Neural cell (in vitro differentiated cells): ENCODE results near the gene CLDN7. TPM values are rescaled to one million over a fixed set of nuclear protein-coding genes. Genes with fewer than 3 reads are reported as not detected.

Source experiments
- H2AFZ ChIP-seq: fragments of 200-600, 300-800 bp; sonication (generic), shearing (Covaris generic); 2 replicates; pipeline ENCODE4 v1.6.0; 2014; ENCODE audit warnings: low read depth, mild to moderate bottlenecking, antibody characterized with exemption, low read length, moderate library complexity
- H3F3A ChIP-seq: fragments of 200-600 bp; shearing (Covaris generic); 2 replicates; pipeline ENCODE4 v1.6.1; 2016; ENCODE audit warnings: mild to moderate bottlenecking, moderate library complexity, mixed read lengths, antibody characterized with exemption, low read length; ENCODE audit not compliant: insufficient read depth, poor library complexity, severe bottlenecking
- H3K27ac ChIP-seq: fragments of 200-600, 300-800 bp; sonication (generic), shearing (Covaris generic); 2 replicates; pipeline ENCODE4 v1.5.1; 2014; ENCODE audit warnings: mild to moderate bottlenecking, low read length, moderate library complexity
- H3K27me3 ChIP-seq: fragments of 300-800, 200-600 bp; sonication (generic), shearing (Covaris generic); 2 replicates; pipeline ENCODE4 v1.6.0; 2014; ENCODE audit warnings: mild to moderate bottlenecking, low read depth, low read length, moderate library complexity; ENCODE audit not compliant: insufficient read depth
- H3K36me3 ChIP-seq: fragments of 300-800, 200-600 bp; sonication (generic), shearing (Covaris generic); 2 replicates; pipeline ENCODE4 v1.5.1; 2014; ENCODE audit warnings: mild to moderate bottlenecking, antibody characterized with exemption, low read length, moderate library complexity; ENCODE audit not compliant: insufficient read depth
- H3K4me2 ChIP-seq: fragments of 300-800, 200-600 bp; sonication (generic), shearing (Covaris generic); 2 replicates; pipeline ENCODE4 v1.6.0; 2014; ENCODE audit warnings: mild to moderate bottlenecking, low read length
- H3K4me3 ChIP-seq: fragments of 300-800, 200-600 bp; sonication (generic), shearing (Covaris generic); 2 replicates; pipeline ENCODE4 v1.5.1; 2014; ENCODE audit warnings: mild to moderate bottlenecking, low read length, moderate library complexity
- H3K79me2 ChIP-seq: fragments of 200-600 bp; shearing (Covaris generic); replicated peaks from 2 replicates; pipeline ENCODE4 v1.6.0; 2014; ENCODE audit warnings: mild to moderate bottlenecking, low read length, moderate library complexity; ENCODE audit not compliant: insufficient read depth
- H3K9ac ChIP-seq: fragments of 300-800, 200-600 bp; sonication (generic), shearing (Covaris generic); 2 replicates; pipeline ENCODE4 v1.6.1; 2016; ENCODE audit warnings: mild to moderate bottlenecking, low read length, mixed read lengths
- H3K9me2 ChIP-seq: fragments of 200-600 bp; shearing (Covaris generic); 2 replicates; pipeline ENCODE4 v1.6.1; 2016; ENCODE audit warnings: mild to moderate bottlenecking, low read length, mixed read lengths; ENCODE audit not compliant: insufficient read depth
- H3K9me3 ChIP-seq: fragments of 200-600, 300-800 bp; sonication (generic), shearing (Covaris generic); 2 replicates; pipeline ENCODE4 v1.6.1; 2016; ENCODE audit warnings: mild to moderate bottlenecking, mixed run types, low read length, moderate library complexity, mixed read lengths
- H4K20me1 ChIP-seq: fragments of 200-600 bp; shearing (Covaris generic); 2 replicates; pipeline ENCODE4 v1.6.1; 2016; ENCODE audit warnings: mild to moderate bottlenecking, mixed run types; ENCODE audit not compliant: insufficient read depth
- CTCF ChIP-seq: fragments of 450-650 bp; IDR thresholded peaks from 2 replicates; pipeline ENCODE4 v1.5.1; 2014; ENCODE audit warnings: antibody characterized with exemption, mild to moderate bottlenecking, moderate library complexity; ENCODE audit not compliant: poor library complexity, severe bottlenecking
- EP300 ChIP-seq: fragments of 450-650 bp; conservative IDR thresholded peaks from 2 replicates; pipeline ENCODE4 v1.6.1; 2014; ENCODE audit warnings: antibody characterized with exemption, mild to moderate bottlenecking, moderate library complexity; ENCODE audit not compliant: poor library complexity, severe bottlenecking
- EZH2 ChIP-seq: fragments of 200-600, 300-800 bp; shearing (Covaris generic), sonication (generic); IDR thresholded peaks from 2 replicates; pipeline ENCODE4 v1.6.1; 2014; ENCODE audit warnings: antibody characterized with exemption, low read length, borderline replicate concordance, mild to moderate bottlenecking; ENCODE audit not compliant: insufficient read depth, poor library complexity, severe bottlenecking
- POLR2AphosphoS5 ChIP-seq: IDR thresholded peaks from 2 replicates; pipeline ENCODE4 v1.6.1; 2012
- RAD21 ChIP-seq: fragments of 450-650 bp; conservative IDR thresholded peaks from 2 replicates; pipeline ENCODE4 v1.6.1; 2014; ENCODE audit warnings: antibody characterized with exemption, mild to moderate bottlenecking, moderate library complexity
- REST ChIP-seq: IDR thresholded peaks from 2 replicates; pipeline ENCODE4 v1.6.1; 2012; ENCODE audit warnings: borderline replicate concordance
- SMC3 ChIP-seq: fragments of 450-650 bp; conservative IDR thresholded peaks from 2 replicates; pipeline ENCODE4 v1.6.1; 2014; ENCODE audit warnings: antibody characterized with exemption, mild to moderate bottlenecking, moderate library complexity; ENCODE audit not compliant: poor library complexity
- TAF1 ChIP-seq: IDR thresholded peaks from 2 replicates; pipeline ENCODE4 v1.6.1; 2012; ENCODE audit warnings: low read depth
- polyA plus RNA-seq: library from polyadenylated mRNA; depleted of rRNA; stranded (reverse); fragments of >200 nt; gene quantifications from 2 replicates; pipeline ENCODE4 v1.2.3, GENCODE V29; 2014

The CLDN7 gene
- polyA plus RNA-seq, 1 donor from 2014 or later, result 0.27 TPM

GRCh38 chr17:7223375-7223774 lies 38.9 kb downstream of the CLDN7 start:
- no peaks in the 10 kb centered on the region for H3F3A ChIP-seq
- no peaks in the 10 kb centered on the region for H4K20me1 ChIP-seq
- H3K4me2 ChIP-seq, result no peak overlapping the region
- no peak overlapping the region for H3K4me3 ChIP-seq
- H3K27me3 ChIP-seq, result no peaks in the 10 kb centered on the region
- peaks cover 10% of the 10 kb centered on the region for H3K79me2 ChIP-seq
- no peaks in the 10 kb centered on the region for H3K9me3 ChIP-seq
- H3K9ac ChIP-seq, result no peak overlapping the region
- no peaks in the 10 kb centered on the region for H3K9me2 ChIP-seq
- TF ChIP-seq RAD21 (no peak), SMC3 (no peak), POLR2AphosphoS5 (no peak), EP300 (no peak), TAF1 (no peak), EZH2 (no peak), REST (no peak), CTCF (no peak)
- H3K36me3 ChIP-seq, result no peaks in the 10 kb centered on the region
- H3K27ac ChIP-seq, result no peak overlapping the region
- H2AFZ ChIP-seq, result no peak overlapping the region

GRCh38 chr17:7222972-7223292 lies 39.3 kb downstream of the CLDN7 start:
- Histone ChIP-seq H3K27me3 (no peaks in the 10 kb centered on the region), H3K9ac (no peak overlapping the region), H3F3A (no peaks in the 10 kb centered on the region), H3K4me2 (no peak overlapping the region), H3K9me3 (no peaks in the 10 kb centered on the region), H3K79me2 (peaks cover 15% of the 10 kb centered on the region), H3K9me2 (no peaks in the 10 kb centered on the region), H3K4me3 (no peak overlapping the region), H3K27ac (no peak overlapping the region), H3K36me3 (no peaks in the 10 kb centered on the region), H2AFZ (no peak overlapping the region), H4K20me1 (no peaks in the 10 kb centered on the region)
- no peak for TF ChIP-seq REST
